Trophoblast cell (in vitro differentiated cells and primary cell): Measurements from ENCODE around the gene EVA1C.

Source experiments
- DNase-seq, 2 donors: peaks; one replicate each; pipeline ENCODE4 v3.0.0-alpha.2; 2016
- H2AFZ ChIP-seq: 2 replicates; pipeline ENCODE4 v1.6.1; 2013; ENCODE audit warnings: low read length, moderate library complexity, mild to moderate bottlenecking; ENCODE audit not compliant: insufficient read depth, poor library complexity
- H2AK5ac ChIP-seq: 2 replicates; pipeline ENCODE4 v1.6.1; 2013; ENCODE audit warnings: mild to moderate bottlenecking, low read length
- H2BK120ac ChIP-seq: 2 replicates; pipeline ENCODE4 v1.6.1; 2013; ENCODE audit warnings: low read length, mild to moderate bottlenecking, moderate library complexity; ENCODE audit not compliant: insufficient read depth, poor library complexity
- H2BK12ac ChIP-seq: 2 replicates; pipeline ENCODE4 v1.6.1; 2013; ENCODE audit warnings: mild to moderate bottlenecking, low read length, moderate library complexity
- H2BK5ac ChIP-seq: 2 replicates; pipeline ENCODE4 v1.6.1; 2013; ENCODE audit warnings: low read length, low read depth, moderate library complexity, mild to moderate bottlenecking; ENCODE audit not compliant: poor library complexity
- H3K14ac ChIP-seq: 2 replicates; pipeline ENCODE4 v1.6.1; 2013; ENCODE audit warnings: mild to moderate bottlenecking, low read length
- H3K18ac ChIP-seq: 2 replicates; pipeline ENCODE4 v1.6.1; 2013; ENCODE audit warnings: mild to moderate bottlenecking, low read length
- H3K23ac ChIP-seq: 2 replicates; pipeline ENCODE4 v1.6.1; 2013; ENCODE audit warnings: low read length
- H3K27ac ChIP-seq: 2 replicates; pipeline ENCODE4 v1.5.1; 2013; ENCODE audit warnings: low read depth, mild to moderate bottlenecking, inconsistent platforms, low read length, moderate library complexity
- H3K27me3 ChIP-seq: 2 replicates; pipeline ENCODE4 v1.6.1; 2013; ENCODE audit warnings: inconsistent platforms, mild to moderate bottlenecking, low read length, moderate library complexity; ENCODE audit not compliant: insufficient read depth
- H3K36me3 ChIP-seq, 2 experiments: 1 replicate in 1 of 2; 2 replicates in 1 of 2; pipeline ENCODE4 v1.6.1; 2013; ENCODE audit warnings: low read length in 2 of 2, mild to moderate bottlenecking in 2 of 2, moderate library complexity in 1 of 2; ENCODE audit not compliant: insufficient read depth in 2 of 2, control insufficient read depth in 1 of 2
- H3K4ac ChIP-seq: 2 replicates; pipeline ENCODE4 v1.6.1; 2013; ENCODE audit warnings: low read depth, mild to moderate bottlenecking, low read length, moderate library complexity
- H3K4me1 ChIP-seq, 2 experiments: 1 replicate in 1 of 2; 2 replicates in 1 of 2; pipeline ENCODE4 v1.6.1; 2013; ENCODE audit warnings: low read length in 2 of 2, mild to moderate bottlenecking in 2 of 2, moderate library complexity in 1 of 2; ENCODE audit not compliant: insufficient read depth in 2 of 2, control insufficient read depth in 1 of 2
- H3K4me2 ChIP-seq: 2 replicates; pipeline ENCODE4 v1.6.1; 2013; ENCODE audit warnings: inconsistent platforms, mild to moderate bottlenecking, low read length, moderate library complexity
- H3K4me3 ChIP-seq: 2 replicates; pipeline ENCODE4 v1.5.1; 2013; ENCODE audit warnings: mild to moderate bottlenecking, low read depth, low read length, inconsistent platforms
- H3K79me1 ChIP-seq: one replicate; pipeline ENCODE4 v1.6.1; 2013; ENCODE audit warnings: low read length
- H3K79me2 ChIP-seq: 2 replicates; pipeline ENCODE4 v1.6.1; 2013; ENCODE audit warnings: low read length, mild to moderate bottlenecking; ENCODE audit not compliant: control insufficient read depth, insufficient read depth, poor library complexity
- H3K9ac ChIP-seq: 2 replicates; pipeline ENCODE4 v1.6.1; 2013; ENCODE audit warnings: mild to moderate bottlenecking, low read length
- H3K9me3 ChIP-seq: 2 replicates; pipeline ENCODE4 v1.6.1; 2013; ENCODE audit warnings: low read depth, mild to moderate bottlenecking, control low read depth, inconsistent platforms, low read length; ENCODE audit not compliant: insufficient read depth
- H4K12ac ChIP-seq: 2 replicates; pipeline ENCODE4 v1.6.1; 2013; ENCODE audit warnings: low read depth, mild to moderate bottlenecking, low read length, moderate library complexity
- H4K8ac ChIP-seq: 2 replicates; pipeline ENCODE4 v1.6.1; 2013; ENCODE audit warnings: low read depth, mild to moderate bottlenecking, low read length, moderate library complexity
- H4K91ac ChIP-seq: one replicate; pipeline ENCODE4 v1.6.1; 2013; ENCODE audit warnings: low read depth, mild to moderate bottlenecking, low read length, moderate library complexity
- WGBS: extraction: QIAGEN DNeasy Blood & Tissue Kit; methylation state at CpG from one replicate; pipeline ENCODE4 v1.1.7; 2013; ENCODE audit warnings: missing lambda C conversion rate; ENCODE audit not compliant: insufficient read length, insufficient coverage; ENCODE audit errors: extremely low coverage; 5-methylcytosine and 5-hydroxymethylcytosine counted together

The EVA1C gene

DNA sequence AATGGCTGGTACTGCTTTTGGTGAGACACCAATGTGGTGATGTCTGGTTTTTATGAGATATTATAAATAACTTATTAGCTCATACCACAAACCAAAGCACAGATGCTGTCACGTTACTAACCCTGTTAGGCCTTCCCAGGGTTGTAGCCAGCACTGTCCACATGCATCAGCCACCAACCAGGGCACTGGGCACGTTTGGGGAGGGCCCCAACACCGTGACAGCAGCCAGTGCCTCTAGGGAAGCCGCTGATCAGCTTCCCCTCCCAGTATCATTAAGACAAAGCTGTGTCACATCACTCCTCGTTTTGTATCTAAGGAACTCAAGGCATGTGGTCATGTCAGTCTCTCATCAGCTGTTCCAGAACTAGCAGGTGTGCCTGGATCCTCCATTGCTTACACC is 33.5 kb upstream of the EVA1C start:
- no peak overlapping the region for H2BK12ac ChIP-seq
- no peak overlapping the region for H3K14ac ChIP-seq
- no peak overlapping the region for H3K23ac ChIP-seq

GRCh38 chr21:32380940-32381339 is 31.6 kb upstream of the EVA1C start:
- Histone ChIP-seq H3K79me1 (no peaks in the 10 kb centered on the region), H3K27me3 (no peaks in the 10 kb centered on the region), H3K4me2 (no peak overlapping the region), H3K4me1 (no peaks in the 10 kb centered on the region), H3K36me3 (peaks cover 16 to 34% of the 10 kb centered on the region in 2 experiments), H3K4ac (no peak overlapping the region), H3K23ac (no peak overlapping the region), H2BK120ac (no peak overlapping the region), H3K4me3 (no peak overlapping the region), H4K91ac (no peak overlapping the region), H3K79me2 (no peaks in the 10 kb centered on the region), H2BK12ac (no peak overlapping the region), H4K8ac (no peak overlapping the region), H2AFZ (no peak overlapping the region), H4K12ac (no peak overlapping the region), H3K14ac (no peak overlapping the region), H3K18ac (no peak overlapping the region), H2AK5ac (no peak overlapping the region), H3K9ac (no peak overlapping the region), H3K27ac (no peak overlapping the region), H3K9me3 (no peaks in the 10 kb centered on the region), H2BK5ac (no peak overlapping the region)
- no CpG with 5 or more reads among the region's 4 CpGs for WGBS
- no peak for DNase-seq

More for the DNA sequence above, 33.5 kb upstream of the EVA1C start:
- Histone ChIP-seq H3K79me1 (no peaks in the 10 kb centered on the region), H3K79me2 (no peaks in the 10 kb centered on the region), H3K4me1 (no peaks in the 10 kb centered on the region), H3K4me3 (no peak overlapping the region), H3K9me3 (no peaks in the 10 kb centered on the region), H3K18ac (no peak overlapping the region), H2BK120ac (no peak overlapping the region), H3K4ac (no peak overlapping the region), H3K9ac (no peak overlapping the region), H4K91ac (no peak overlapping the region), H4K12ac (no peak overlapping the region), H3K4me2 (no peak overlapping the region), H4K8ac (no peak overlapping the region), H3K27ac (no peak overlapping the region), H3K27me3 (no peaks in the 10 kb centered on the region), H3K36me3 (peaks cover 18 to 31% of the 10 kb centered on the region in 2 experiments), H2AFZ (no peak overlapping the region), H2BK5ac (no peak overlapping the region), H2AK5ac (no peak overlapping the region)
- WGBS = no CpG with 5 or more reads among the region's 5 CpGs
- DNase-seq = no peak

DNA sequence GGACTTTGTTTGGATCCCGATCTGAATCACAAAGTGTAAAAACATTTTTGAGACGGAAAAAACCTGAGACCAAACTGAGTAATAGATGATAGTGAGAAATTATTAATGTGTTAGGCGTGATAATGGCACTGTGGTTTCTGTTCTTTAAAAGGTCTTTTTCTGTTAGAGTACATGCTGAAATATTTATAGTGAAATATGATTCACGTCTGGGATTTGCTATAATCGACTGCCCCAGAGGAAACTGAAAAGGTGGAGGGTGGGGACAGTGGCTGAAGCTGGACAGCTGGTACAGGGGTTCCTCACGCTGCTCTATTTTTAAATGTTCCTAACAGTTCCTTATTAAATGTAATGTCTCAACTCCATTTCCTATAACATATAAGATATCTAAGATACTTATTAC is 30.9 kb upstream of the EVA1C start:
- no peak overlapping the region for H3K9ac ChIP-seq
- peaks cover 16 to 33% of the 10 kb centered on the region in 2 experiments for H3K36me3 ChIP-seq
- H3K4me3 ChIP-seq = no peak overlapping the region
- no peak overlapping the region for H3K23ac ChIP-seq
- no peak overlapping the region for H2AFZ ChIP-seq
- H3K4me1 ChIP-seq = no peaks in the 10 kb centered on the region
- no peak overlapping the region for H3K4ac ChIP-seq
- H4K8ac ChIP-seq = no peak overlapping the region
- H3K79me1 ChIP-seq = no peaks in the 10 kb centered on the region
- WGBS = no CpG with 5 or more reads among the region's 6 CpGs
- H3K79me2 ChIP-seq = peaks cover 2% of the 10 kb centered on the region
- H4K91ac ChIP-seq = no peak overlapping the region
- H4K12ac ChIP-seq = no peak overlapping the region
- no peak overlapping the region for H3K4me2 ChIP-seq
- H3K9me3 ChIP-seq = no peaks in the 10 kb centered on the region
- H3K27ac ChIP-seq = no peak overlapping the region
- H3K18ac ChIP-seq = no peak overlapping the region
- no peak overlapping the region for H3K14ac ChIP-seq
- no peak overlapping the region for H2BK12ac ChIP-seq
- no peak for DNase-seq
- H2BK120ac ChIP-seq = no peak overlapping the region
- no peak overlapping the region for H2BK5ac ChIP-seq
- H3K27me3 ChIP-seq = no peaks in the 10 kb centered on the region
- no peak overlapping the region for H2AK5ac ChIP-seq

DNA sequence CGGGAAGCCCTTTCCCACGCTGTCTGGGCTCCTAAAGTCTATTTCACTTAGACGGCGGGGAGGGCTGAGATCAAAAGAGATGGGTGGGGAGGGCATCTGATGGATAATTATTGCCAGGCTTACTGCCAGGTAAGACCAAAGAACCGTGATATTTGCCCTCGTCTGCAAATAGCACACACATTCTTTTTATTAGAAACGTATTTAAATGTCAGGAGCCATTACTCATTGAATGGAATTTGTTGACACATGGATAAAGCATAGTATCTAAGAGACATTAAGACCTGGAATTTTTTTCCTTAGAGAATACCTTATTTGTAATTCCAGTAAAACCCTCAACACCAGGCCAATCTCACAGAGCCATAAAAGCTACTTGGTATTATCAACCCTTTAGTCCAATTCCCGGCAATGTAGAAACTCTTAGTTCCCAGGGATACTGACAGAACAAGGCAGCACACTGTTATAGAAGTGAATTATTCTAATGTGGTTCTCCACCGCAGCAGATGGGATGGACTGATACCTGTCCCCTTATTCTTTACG is 30.3 kb upstream of the EVA1C start:
- WGBS = no CpG with 5 or more reads among the region's 10 CpGs
- no peaks in the 10 kb centered on the region for H3K9me3 ChIP-seq
- H4K91ac ChIP-seq = no peak overlapping the region

More for the DNA sequence above, 30.3 kb upstream of the EVA1C start:
- no peak overlapping the region for H3K4me3 ChIP-seq
- no peak overlapping the region for H2BK5ac ChIP-seq
- peaks cover 2% of the 10 kb centered on the region for H3K79me2 ChIP-seq
- no peak overlapping the region for H3K4me2 ChIP-seq
- H2BK120ac ChIP-seq = no peak overlapping the region
- H2AK5ac ChIP-seq = no peak overlapping the region
- no peak overlapping the region for H2AFZ ChIP-seq
- H4K8ac ChIP-seq = no peak overlapping the region
- H3K9ac ChIP-seq = no peak overlapping the region
- H3K4me1 ChIP-seq = no peaks in the 10 kb centered on the region
- no peaks in the 10 kb centered on the region for H3K79me1 ChIP-seq
- no peaks in the 10 kb centered on the region for H3K27me3 ChIP-seq
- no peak for DNase-seq
- H3K14ac ChIP-seq = no peak overlapping the region
- H3K36me3 ChIP-seq = peaks cover 16 to 30% of the 10 kb centered on the region in 2 experiments
- no peak overlapping the region for H4K12ac ChIP-seq
- H3K23ac ChIP-seq = no peak overlapping the region
- H3K18ac ChIP-seq = no peak overlapping the region
- no peak overlapping the region for H2BK12ac ChIP-seq
- no peak overlapping the region for H3K4ac ChIP-seq
- H3K27ac ChIP-seq = no peak overlapping the region
